HepG2 (cell line): ENCODE data around the gene DPP6. TPM values are rescaled to one million over a fixed set of nuclear protein-coding genes. Genes with fewer than 3 reads are reported as not detected.

Source experiments
- ATAC-seq: fragments of 200-7000 bp; cut with Tn5 transposase; 3 replicates; pipeline ENCODE4 v1.9.1; 2020; ENCODE audit warnings: mild to moderate bottlenecking, moderate library complexity
- BruUV-seq: library from RNA; stranded (reverse); fragments of 400-500 nt; replicated peaks from 2 replicates; lab custom pipeline; 2021; lab: Mats Ljungman, UMichigan
- CTCF ChIA-PET: fragments of 300-600 bp; formaldehyde crosslinking; extraction: SDS; loops from one replicate; lab custom pipeline; 2021; ENCODE audit warnings: low total read pairs, inconsistent platforms, low intra/inter-chr PET ratio; lab: Yijun Ruan, JAX
- POLR2A ChIA-PET: fragments of 350-600 bp; sonication (Branson Sonifier 250); formaldehyde crosslinking; loops from one replicate; lab custom pipeline; 2020; ENCODE audit warnings: antibody characterized with exemption, inconsistent platforms; lab: Yijun Ruan, JAX
- DNase-seq: peaks from one replicate; pipeline ENCODE4 v3.0.0-alpha.2; 2015; ENCODE audit warnings: low spot score
- FAIRE-seq: peaks from 3 replicates; lab custom pipeline; 2011; peaks lifted over from hg19 to GRCh38; lab: Jason Lieb, UNC
- H2AFZ ChIP-seq: one replicate; pipeline ENCODE4 v1.6.1; 2011; ENCODE audit warnings: low read length, inconsistent platforms
- H3K27ac ChIP-seq: fragments of 300-600 bp; 3 replicates; pipeline ENCODE4 v1.8.0; 2011; ENCODE audit warnings: mixed run types, mild to moderate bottlenecking, mixed read lengths, low read length, inconsistent platforms; ENCODE audit not compliant: insufficient read depth; ENCODE audit errors: extremely low read length
- H3K27me3 ChIP-seq, 2 experiments: fragments of 200-600 bp in 1 of 2; 2 replicates in 1 of 2; 3 replicates in 1 of 2; pipeline versions ENCODE4 v1.6.0 to v1.8.0; 2011; ENCODE audit warnings: low read length in 2 of 2, mild to moderate bottlenecking in 2 of 2, moderate library complexity in 2 of 2, inconsistent platforms in 1 of 2; ENCODE audit not compliant: insufficient read depth in 2 of 2, control insufficient read depth in 1 of 2
- H3K36me3 ChIP-seq, 2 experiments: fragments of 200-600 bp in 1 of 2; replicated peaks in 1 of 2; 2 replicates in 1 of 2; 3 replicates in 1 of 2; pipeline versions ENCODE4 v1.5.1 to v1.8.0; 2011; ENCODE audit warnings: low read length in 2 of 2, inconsistent platforms in 1 of 2; ENCODE audit not compliant: insufficient read depth in 2 of 2, control insufficient read depth in 1 of 2
- H3K4me1 ChIP-seq: 2 replicates; pipeline ENCODE4 v1.5.1; 2012; ENCODE audit warnings: low read length, inconsistent platforms; ENCODE audit not compliant: insufficient read depth
- H3K4me2 ChIP-seq: 2 replicates; pipeline ENCODE4 v1.6.0; 2011; ENCODE audit warnings: low read depth, low read length, inconsistent platforms
- H3K4me3 ChIP-seq, 3 experiments: fragments of 200-600 bp in 1 of 3; sonication (generic), shearing (Covaris generic) in 1 of 3; replicated peaks in 1 of 3; 2 replicates each; pipeline ENCODE4 v1.5.1; 2011 to 2016; ENCODE audit warnings: low read length in 3 of 3, inconsistent platforms in 2 of 3, low read depth in 2 of 3, mild to moderate bottlenecking in 2 of 3, control low read depth in 1 of 3, mixed read lengths in 1 of 3; ENCODE audit not compliant: insufficient read depth in 1 of 3
- H3K79me2 ChIP-seq: one replicate; pipeline ENCODE4 v1.6.1; 2011; ENCODE audit warnings: low read length, inconsistent platforms; ENCODE audit not compliant: insufficient read depth
- H3K9ac ChIP-seq: 2 replicates; pipeline ENCODE4 v1.6.0; 2011; ENCODE audit warnings: mild to moderate bottlenecking, low read depth, low read length, inconsistent platforms; ENCODE audit not compliant: insufficient read depth
- H3K9me3 ChIP-seq: 2 replicates; pipeline ENCODE4 v1.5.1; 2012; ENCODE audit warnings: mild to moderate bottlenecking, low read length
- H4K20me1 ChIP-seq: 2 replicates; pipeline ENCODE4 v1.6.0; 2011; ENCODE audit warnings: inconsistent platforms, mild to moderate bottlenecking, low read length, moderate library complexity; ENCODE audit not compliant: insufficient read depth
- ATF2 ChIP-seq: sonication (generic); formaldehyde crosslinking; IDR thresholded peaks from 2 replicates; pipeline ENCODE4 v1.4.0; 2020; ENCODE audit warnings: missing genetic modification reagents
- DPF2 ChIP-seq: sonication (generic); formaldehyde crosslinking; IDR thresholded peaks from 2 replicates; pipeline ENCODE4 v1.4.0; 2020; ENCODE audit warnings: mild to moderate bottlenecking, low read depth, missing genetic modification reagents, borderline replicate concordance
- HNF4G ChIP-seq, 2 experiments: sonication (generic) in 1 of 2; formaldehyde crosslinking in 1 of 2; IDR thresholded peaks; 2 replicates each; pipeline versions ENCODE4 v1.4.0 to v1.6.1; 2011 to 2020; ENCODE audit warnings: borderline replicate concordance in 2 of 2, low read depth in 2 of 2, mild to moderate bottlenecking in 2 of 2, low read length in 1 of 2, missing genetic modification reagents in 1 of 2, moderate library complexity in 1 of 2
- HOXD1 ChIP-seq: sonication (generic); formaldehyde crosslinking; IDR thresholded peaks from 2 replicates; pipeline ENCODE4 v1.5.0; 2020; ENCODE audit warnings: missing genetic modification reagents
- MED8 ChIP-seq: sonication (generic); formaldehyde crosslinking; IDR thresholded peaks from 2 replicates; pipeline ENCODE4 v1.8.1; 2023; ENCODE audit warnings: mild to moderate bottlenecking, missing genetic modification reagents; ENCODE audit not compliant: insufficient replicate concordance
- MEIS2 ChIP-seq: sonication (generic); formaldehyde crosslinking; IDR thresholded peaks from 2 replicates; pipeline ENCODE4 v1.9.0; 2021; ENCODE audit warnings: mild to moderate bottlenecking, missing genetic modification reagents
- MIXL1 ChIP-seq: IDR thresholded peaks from 2 replicates; pipeline ENCODE4 v1.6.1; 2016
- NFIC ChIP-seq: IDR thresholded peaks from 2 replicates; pipeline ENCODE4 v1.6.1; 2012; ENCODE audit warnings: mild to moderate bottlenecking, low read length, inconsistent platforms
- NR1H2 ChIP-seq: sonication (generic); formaldehyde crosslinking; IDR thresholded peaks from 2 replicates; pipeline ENCODE4 v1.8.1; 2022; ENCODE audit warnings: low read depth, missing genetic modification reagents, borderline replicate concordance
- PRDM4 ChIP-seq: sonication (generic); formaldehyde crosslinking; IDR thresholded peaks from 2 replicates; pipeline ENCODE4 v1.9.0; 2021; ENCODE audit warnings: missing genetic modification reagents, borderline replicate concordance
- SMAD3 ChIP-seq: sonication (generic); formaldehyde crosslinking; IDR thresholded peaks from 2 replicates; pipeline ENCODE4 v1.4.0; 2020; ENCODE audit warnings: missing genetic modification reagents
- TP53 ChIP-seq: sonication (generic); formaldehyde crosslinking; conservative IDR thresholded peaks from 2 replicates; pipeline ENCODE4 v1.4.0; 2020; ENCODE audit warnings: missing genetic modification reagents
- ZNF33B ChIP-seq: sonication (generic); formaldehyde crosslinking; IDR thresholded peaks from 2 replicates; pipeline ENCODE4 v1.5.1; 2020; ENCODE audit warnings: mild to moderate bottlenecking, missing genetic modification reagents
- ZNF660 ChIP-seq: sonication (generic); formaldehyde crosslinking; IDR thresholded peaks from 2 replicates; pipeline ENCODE4 v1.5.1; 2020; ENCODE audit warnings: mild to moderate bottlenecking, low read depth, missing genetic modification reagents, borderline replicate concordance
- ZNF709 ChIP-seq: sonication (generic); formaldehyde crosslinking; IDR thresholded peaks from 2 replicates; pipeline ENCODE4 v1.5.0; 2020; ENCODE audit warnings: mild to moderate bottlenecking, missing genetic modification reagents
- ZNF740 ChIP-seq: sonication (generic); formaldehyde crosslinking; IDR thresholded peaks from 2 replicates; pipeline ENCODE4 v1.4.0; 2020; ENCODE audit warnings: missing genetic modification reagents
- WGBS: methylation state at CpG from one replicate; pipeline ENCODE4 v1.1.6; 2017; ENCODE audit warnings: low lambda C conversion rate; 5-methylcytosine and 5-hydroxymethylcytosine counted together
- in situ Hi-C: cut with HindIII; loops from 2 replicates; pipeline ENCODE4 v1.10.0; 2017; ENCODE audit warnings: low pct_unique_long_range_greater_than_20kb; ENCODE audit not compliant: extremely low pct_ligation_motif_present
- intact Hi-C: fragments of 100-400 bp; cut with micrococcal nuclease; formaldehyde crosslinking; loops from one replicate; pipeline ENCODE4 v1.10.0; 2022; ENCODE audit not compliant: unreplicated experiment
- polyA plus RNA-seq, 8 experiments: library from polyadenylated mRNA; depleted of rRNA in 3 of 8; stranded (reverse) in 7 of 8; unstranded in 1 of 8; fragments of >200 nt; fragmentation: Illumina TruSeq in 4 of 8; extraction: Trizol in 4 of 8; gene quantifications; 2 replicates each; pipeline versions ENCODE4 v1.2.1 to v1.2.3, GENCODE V29; 2011 to 2016; ENCODE audit warnings: low read depth in 4 of 8, missing spikeins in 1 of 8, mixed read lengths in 1 of 8; ENCODE audit not compliant: insufficient read depth in 1 of 8
- total RNA-seq, 5 experiments: library from RNA; depleted of rRNA; stranded (reverse); fragments of >200 nt; fragmentation: Illumina TruSeq; extraction: Trizol; gene quantifications; 2 replicates each; pipeline ENCODE4 v1.2.3, GENCODE V29; 2016; ENCODE audit warnings: low read depth in 1 of 5

The DPP6 gene
- total and polyA plus RNA-seq, 2 of the 13 experiments (the other 11 are each of a cell fraction or from before 2014, with no cell fraction given) = not detected

GRCh38 chr7:154437234-154437633 is 385.0 kb downstream of the DPP6 start:
- 0 out of 5 replicates have a peak, but pooled peaks cover 0 to 2% of the 10 kb centered on the region in 2 experiments for H3K27me3 ChIP-seq
- in situ Hi-C loops (no loop called here), intact Hi-C loops (no loop called here)
- H3K36me3 ChIP-seq = no peaks in the 10 kb centered on the region
- no peak overlapping the region for H3K4me3 ChIP-seq
- FAIRE-seq (no peak), DNase-seq (no peak), ATAC-seq (no peak)
- H3K27ac ChIP-seq = no peak overlapping the region
- BruUV-seq = no TSS peak
- POLR2A ChIA-PET = no interaction called here
- no peak overlapping the region for H2AFZ ChIP-seq
- H3K9ac ChIP-seq = no peak overlapping the region
- CTCF ChIA-PET = no interaction called here
- H4K20me1 ChIP-seq = no peaks in the 10 kb centered on the region
- no peaks in the 10 kb centered on the region for H3K9me3 ChIP-seq
- H3K4me1 ChIP-seq = no peaks in the 10 kb centered on the region
- H3K4me2 ChIP-seq = no peak overlapping the region
- H3K79me2 ChIP-seq = no peaks in the 10 kb centered on the region
- WGBS = 5% methylated on average over 2 of the region's 2 CpGs
- no peak for TF ChIP-seq HNF4G (IDR thresholded peaks at IDR 0.05; ENCODE audit: borderline replicate concordance, low read depth, low read length)
- no peak for TF ChIP-seq HNF4G (CRISPR knock-in tag; IDR thresholded peaks at IDR 0.05; ENCODE audit: borderline replicate concordance, low read depth)
- no peak for TF ChIP-seq ATF2 (CRISPR knock-in tag)
- TF ChIP-seq DPF2 = no peak
- TF ChIP-seq ZNF740 (CRISPR knock-in tag) = no peak
- TF ChIP-seq PRDM4 (CRISPR knock-in tag) = no peak
- TF ChIP-seq HOXD1 (CRISPR knock-in tag) = no peak
- no peak for TF ChIP-seq MEIS2 (CRISPR knock-in tag)
- no peak for TF ChIP-seq ZNF709 (CRISPR knock-in tag)
- no peak for TF ChIP-seq MED8 (CRISPR knock-in tag)
- TF ChIP-seq NR1H2 (CRISPR knock-in tag) = no peak
- no peak for TF ChIP-seq TP53 (CRISPR knock-in tag)
- TF ChIP-seq NFIC = no peak
- TF ChIP-seq ZNF660 (CRISPR knock-in tag) = no peak
- TF ChIP-seq MIXL1 (CRISPR knock-in tag) = no peak
- no peak for TF ChIP-seq SMAD3 (CRISPR knock-in tag)
- TF ChIP-seq ZNF33B (CRISPR knock-in tag) = no peak
